ENCODE results near the gene IL11.
"Not testable (repeated sequence)": the region's sequence is repeated elsewhere in the genome, so short reads cannot be mapped to it uniquely, and the experiment has no call there.

Gene IL11

DNA sequence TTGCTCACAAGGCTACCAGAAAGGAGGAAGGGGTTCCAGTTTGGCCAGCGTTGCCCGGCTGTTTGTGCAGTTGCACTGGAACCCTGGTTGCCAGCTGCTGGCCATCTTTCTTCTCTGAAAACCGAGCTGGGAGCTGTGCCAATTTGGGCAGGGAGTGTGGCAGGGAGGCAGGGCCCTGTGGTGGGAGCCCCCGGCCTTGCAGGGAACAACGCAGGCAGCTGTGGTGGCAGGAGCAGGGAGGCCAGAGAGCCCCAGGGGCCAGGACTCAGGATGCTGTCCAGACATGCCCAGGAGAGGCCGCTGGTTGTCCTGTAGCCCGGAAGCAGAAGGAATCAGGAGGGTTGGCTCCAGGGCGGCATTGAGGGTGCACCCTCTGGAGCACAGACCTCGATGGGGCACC, 25.8 kb downstream of the IL11 start:
- Histone ChIP-seq H3K27me3 (ENCODE audit: control insufficient read depth in 5 of 5, insufficient read depth in 4 of 5, low read length in 5 of 5) (no peaks in the 10 kb centered on the region), H3K4me3 (ENCODE audit: low read depth in 1 of 5, low read length in 5 of 5) (no peak overlapping the region), H3K27ac (ENCODE audit: low read depth, low read length) (no peak overlapping the region), H3K9ac (ENCODE audit: low read length in 5 of 5) (no peak overlapping the region), H3K4me1 (ENCODE audit: control insufficient read depth in 5 of 5, insufficient read depth in 5 of 5, low read length in 5 of 5) (peaks cover 6 to 43% (median 37%) of the 10 kb centered on the region in 5 donors), H3K9me3 (ENCODE audit: control insufficient read depth in 5 of 5, low read length in 5 of 5) (no peaks in the 10 kb centered on the region), H3K36me3 (ENCODE audit: control insufficient read depth in 5 of 5, insufficient read depth in 5 of 5, low read length in 5 of 5) (peaks cover 0 to 31% (median 17%) of the 10 kb centered on the region in 5 donors)

- Histone ChIP-seq H3K36me3 (ENCODE audit: control insufficient read depth in 5 of 5, insufficient read depth in 5 of 5, low read length in 5 of 5) (peaks cover 0 to 28% (median 17%) of the 10 kb centered on the region in 5 donors), H3K4me3 (ENCODE audit: low read depth in 1 of 5, low read length in 5 of 5) (peak overlapping the region in 1 of 5 donors; percentile 26), H3K27me3 (ENCODE audit: control insufficient read depth in 5 of 5, insufficient read depth in 4 of 5, low read length in 5 of 5) (no peaks in the 10 kb centered on the region), H3K9ac (ENCODE audit: low read length in 5 of 5) (no peak overlapping the region), H3K27ac (ENCODE audit: low read depth, low read length) (no peak overlapping the region), H3K4me1 (ENCODE audit: control insufficient read depth in 5 of 5, insufficient read depth in 5 of 5, low read length in 5 of 5) (peaks cover 9 to 50% (median 40%) of the 10 kb centered on the region in 5 donors), H3K9me3 (ENCODE audit: control insufficient read depth in 5 of 5, low read length in 5 of 5) (no peaks in the 10 kb centered on the region)
Measured at GRCh38 chr19:55341595-55342531, 28.4 kb downstream of the IL11 start.

DNA sequence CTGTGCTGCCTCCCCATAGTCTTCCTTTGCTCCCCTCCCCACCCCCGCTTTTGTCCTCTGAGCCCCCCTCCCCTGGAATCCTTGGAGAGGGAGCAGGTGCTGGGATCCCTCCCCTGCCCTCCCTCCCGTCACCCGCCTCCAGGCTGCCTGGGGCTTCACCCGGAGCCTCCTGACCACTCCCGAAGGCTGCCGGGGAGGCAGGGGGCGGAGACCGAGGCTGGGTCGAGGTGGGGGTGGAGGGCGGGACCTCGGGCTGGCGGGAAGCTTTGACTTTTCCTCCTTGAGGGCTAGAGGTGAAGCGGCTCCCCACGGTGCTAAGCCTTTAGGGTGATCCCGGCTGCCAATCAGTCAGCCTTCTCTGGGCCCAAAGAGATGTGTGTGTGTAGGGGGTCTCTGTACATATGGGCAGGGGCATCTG, 29.1 kb downstream of the IL11 start:
- H3K36me3 ChIP-seq (ENCODE audit: control insufficient read depth in 5 of 5, insufficient read depth in 5 of 5, low read length in 5 of 5), result peaks cover 0 to 28% (median 16%) of the 10 kb centered on the region in 5 donors
- peak overlapping the region in 1 of 5 donors; percentile 91 for H3K9ac ChIP-seq (ENCODE audit: low read length in 5 of 5)
- H3K4me1 ChIP-seq (ENCODE audit: control insufficient read depth in 5 of 5, insufficient read depth in 5 of 5, low read length in 5 of 5), result peaks cover 9 to 44% (median 33%) of the 10 kb centered on the region in 5 donors
- H3K27ac ChIP-seq (ENCODE audit: low read depth, low read length), result no peak overlapping the region
- H3K4me3 ChIP-seq (ENCODE audit: low read depth in 1 of 5, low read length in 5 of 5), result peak overlapping the region in 4 of 5 donors; percentile 75 to 95 (median 80)
- H3K27me3 ChIP-seq (ENCODE audit: control insufficient read depth in 5 of 5, insufficient read depth in 4 of 5, low read length in 5 of 5), result no peaks in the 10 kb centered on the region
- no peaks in the 10 kb centered on the region for H3K9me3 ChIP-seq (ENCODE audit: control insufficient read depth in 5 of 5, low read length in 5 of 5)

DNA sequence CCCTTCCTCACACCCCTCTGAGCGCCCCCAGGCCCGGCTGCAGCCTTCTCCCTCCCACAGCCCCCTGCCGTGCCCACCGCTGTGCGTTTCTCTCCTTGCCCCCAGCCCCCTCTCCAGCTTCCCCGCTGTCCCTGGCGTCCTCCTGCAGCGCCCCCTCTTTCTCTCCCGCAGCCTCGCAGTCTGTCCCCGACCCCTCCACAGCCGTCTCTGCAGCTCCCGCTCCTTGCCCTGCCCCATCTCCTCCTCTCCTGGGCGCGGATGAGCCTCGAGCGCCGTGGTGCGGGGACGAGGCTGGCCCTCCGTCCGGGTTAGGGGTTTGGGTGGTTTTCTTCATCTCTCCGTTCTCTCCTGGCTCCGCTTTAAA, 29.5 kb downstream of the IL11 start:
- H3K36me3 ChIP-seq (ENCODE audit: control insufficient read depth in 5 of 5, insufficient read depth in 5 of 5, low read length in 5 of 5), result peaks cover 0 to 26% (median 16%) of the 10 kb centered on the region in 5 donors
- peak overlapping the region in 4 of 5 donors; percentile 75 to 95 (median 80) for H3K4me3 ChIP-seq (ENCODE audit: low read depth in 1 of 5, low read length in 5 of 5)
- no peaks in the 10 kb centered on the region for H3K27me3 ChIP-seq (ENCODE audit: control insufficient read depth in 5 of 5, insufficient read depth in 4 of 5, low read length in 5 of 5)
- no peak overlapping the region for H3K27ac ChIP-seq (ENCODE audit: low read depth, low read length)
- peak overlapping the region in 4 of 5 donors; percentile 86 to 93 (median 90) for H3K9ac ChIP-seq (ENCODE audit: low read length in 5 of 5)
- H3K9me3 ChIP-seq (ENCODE audit: control insufficient read depth in 5 of 5, low read length in 5 of 5), result no peaks in the 10 kb centered on the region
- peaks cover 9 to 40% (median 29%) of the 10 kb centered on the region in 5 donors for H3K4me1 ChIP-seq (ENCODE audit: control insufficient read depth in 5 of 5, insufficient read depth in 5 of 5, low read length in 5 of 5)

- Histone ChIP-seq H3K9me3 (ENCODE audit: control insufficient read depth in 5 of 5, low read length in 5 of 5) (no peaks in the 10 kb centered on the region), H3K27ac (ENCODE audit: low read depth, low read length) (no peak overlapping the region)
Measured at GRCh38 chr19:55339889-55340783, 30.1 kb downstream of the IL11 start.

GRCh38 chr19:55339105-55339888, 31.0 kb downstream of the IL11 start, which contains the start of gene KMT5C:
KMT5C (plus strand) TSS chr19:55339876; CDS start chr19:55341937, 2,061 bp downstream.
- Histone ChIP-seq H3K27me3 (ENCODE audit: control insufficient read depth in 5 of 5, insufficient read depth in 4 of 5, low read length in 5 of 5) (no peaks in the 10 kb centered on the region), H3K9ac (ENCODE audit: low read length in 5 of 5) (peak within 1 kb of the TSS in 4 of 5 donors; percentile 86 to 93 (median 90)), H3K27ac (ENCODE audit: low read depth, low read length) (peak within 1 kb of the TSS; percentile 84), H3K4me3 (ENCODE audit: low read depth in 1 of 5, low read length in 5 of 5) (peak within 1 kb of the TSS; percentile 71 to 95 (median 77)), H3K9me3 (ENCODE audit: control insufficient read depth in 5 of 5, low read length in 5 of 5) (no peaks in the 10 kb centered on the region), H3K36me3 (ENCODE audit: control insufficient read depth in 5 of 5, insufficient read depth in 5 of 5, low read length in 5 of 5) (peaks cover 0 to 22% (median 15%) of the 10 kb centered on the region in 5 donors), H3K4me1 (ENCODE audit: control insufficient read depth in 5 of 5, insufficient read depth in 5 of 5, low read length in 5 of 5) (peaks cover 9 to 28% (median 22%) of the 10 kb centered on the region in 5 donors)

More at GRCh38 chr19:55339889-55340783, 30.1 kb downstream of the IL11 start:
- Histone ChIP-seq H3K36me3 (ENCODE audit: control insufficient read depth in 5 of 5, insufficient read depth in 5 of 5, low read length in 5 of 5) (peaks cover 0 to 26% (median 16%) of the 10 kb centered on the region in 5 donors), H3K4me1 (ENCODE audit: control insufficient read depth in 5 of 5, insufficient read depth in 5 of 5, low read length in 5 of 5) (peaks cover 9 to 33% (median 25%) of the 10 kb centered on the region in 5 donors), H3K9ac (ENCODE audit: low read length in 5 of 5) (peak overlapping the region in 4 of 5 donors; percentile 86 to 93 (median 90)), H3K4me3 (ENCODE audit: low read depth in 1 of 5, low read length in 5 of 5) (peak overlapping the region; percentile 71 to 95 (median 77)), H3K27me3 (ENCODE audit: control insufficient read depth in 5 of 5, insufficient read depth in 4 of 5, low read length in 5 of 5) (no peaks in the 10 kb centered on the region)

DNA sequence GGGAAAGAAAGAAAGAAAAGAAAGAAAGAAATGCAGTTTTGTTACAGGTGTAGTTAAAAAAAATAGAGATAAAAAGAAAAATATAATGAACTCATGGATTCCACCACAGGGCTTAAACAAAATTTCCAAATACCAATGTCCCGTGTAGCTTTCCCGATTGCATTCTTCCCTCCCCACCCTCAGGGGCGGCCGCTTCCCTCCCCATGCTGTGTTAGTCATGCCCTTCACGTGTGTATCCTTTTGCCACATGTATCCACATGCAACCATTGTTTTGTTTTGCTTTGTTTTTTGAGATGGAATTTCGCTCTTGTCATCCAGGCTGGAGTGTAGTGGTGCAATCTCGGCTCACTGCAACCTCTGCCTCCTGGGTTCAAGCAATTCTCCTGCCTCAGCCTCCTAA, 34.2 kb downstream of the IL11 start:
- Histone ChIP-seq H3K27me3 (ENCODE audit: control insufficient read depth in 5 of 5, insufficient read depth in 4 of 5, low read length in 5 of 5) (no peaks in the 10 kb centered on the region), H3K36me3 (ENCODE audit: control insufficient read depth in 5 of 5, insufficient read depth in 5 of 5, low read length in 5 of 5) (no peaks in the 10 kb centered on the region), H3K9ac (ENCODE audit: low read length in 5 of 5) (no peak overlapping the region), H3K4me3 (ENCODE audit: low read depth in 1 of 5, low read length in 5 of 5) (no peak overlapping the region), H3K27ac (ENCODE audit: low read depth, low read length) (no peak overlapping the region), H3K4me1 (ENCODE audit: control insufficient read depth in 5 of 5, insufficient read depth in 5 of 5, low read length in 5 of 5) (peaks cover 8 to 20% (median 18%) of the 10 kb centered on the region in 5 donors), H3K9me3 (ENCODE audit: control insufficient read depth in 5 of 5, low read length in 5 of 5) (no peaks in the 10 kb centered on the region)

- Histone ChIP-seq H3K4me1 (ENCODE audit: control insufficient read depth in 5 of 5, insufficient read depth in 5 of 5, low read length in 5 of 5) (peaks cover 0 to 6% (median 6%) of the 10 kb centered on the region in 5 donors), H3K9ac (ENCODE audit: low read length in 5 of 5) (no peak overlapping the region), H3K4me3 (ENCODE audit: low read depth in 1 of 5, low read length in 5 of 5) (no peak overlapping the region), H3K9me3 (ENCODE audit: control insufficient read depth in 5 of 5, low read length in 5 of 5) (no peaks in the 10 kb centered on the region), H3K36me3 (ENCODE audit: control insufficient read depth in 5 of 5, insufficient read depth in 5 of 5, low read length in 5 of 5) (no peaks in the 10 kb centered on the region), H3K27me3 (ENCODE audit: control insufficient read depth in 5 of 5, insufficient read depth in 4 of 5, low read length in 5 of 5) (no peaks in the 10 kb centered on the region), H3K27ac (ENCODE audit: low read depth, low read length) (no peak overlapping the region)
Measured at GRCh38 chr19:55333870-55334269, 36.4 kb downstream of the IL11 start.

- not testable (repeated sequence) for H3K27me3 ChIP-seq (ENCODE audit: control insufficient read depth in 5 of 5, insufficient read depth in 4 of 5, low read length in 5 of 5); H3K9me3 ChIP-seq (ENCODE audit: control insufficient read depth in 5 of 5, low read length in 5 of 5); H3K36me3 ChIP-seq (ENCODE audit: control insufficient read depth in 5 of 5, insufficient read depth in 5 of 5, low read length in 5 of 5)
Measured at GRCh38 chr19:55329791-55330190, 40.5 kb downstream of the IL11 start.

More at GRCh38 chr19:55329791-55330190, 40.5 kb downstream of the IL11 start:
- not testable (repeated sequence) for H3K9ac ChIP-seq (ENCODE audit: low read length in 5 of 5); H3K27ac ChIP-seq (ENCODE audit: low read depth, low read length); H3K4me3 ChIP-seq (ENCODE audit: low read depth in 1 of 5, low read length in 5 of 5)
- H3K4me1 ChIP-seq (ENCODE audit: control insufficient read depth in 5 of 5, insufficient read depth in 5 of 5, low read length in 5 of 5), result peaks cover 3 to 14% (median 9%) of the 10 kb centered on the region in 5 donors
